GM21576 (cell line): ENCODE data around the gene PTX4.
"Not testable (repeated sequence)": the region's sequence is repeated elsewhere in the genome, so short reads cannot be mapped to it uniquely, and the experiment has no call there.

Experiments used
- ATAC-seq: cut with Tn5 transposase; IDR thresholded peaks from one replicate; pipeline ENCODE4 v1.9.1; 2021; ENCODE audit warnings: mild to moderate bottlenecking, moderate library complexity; ENCODE audit not compliant: unreplicated experiment

PTX4 gene

DNA sequence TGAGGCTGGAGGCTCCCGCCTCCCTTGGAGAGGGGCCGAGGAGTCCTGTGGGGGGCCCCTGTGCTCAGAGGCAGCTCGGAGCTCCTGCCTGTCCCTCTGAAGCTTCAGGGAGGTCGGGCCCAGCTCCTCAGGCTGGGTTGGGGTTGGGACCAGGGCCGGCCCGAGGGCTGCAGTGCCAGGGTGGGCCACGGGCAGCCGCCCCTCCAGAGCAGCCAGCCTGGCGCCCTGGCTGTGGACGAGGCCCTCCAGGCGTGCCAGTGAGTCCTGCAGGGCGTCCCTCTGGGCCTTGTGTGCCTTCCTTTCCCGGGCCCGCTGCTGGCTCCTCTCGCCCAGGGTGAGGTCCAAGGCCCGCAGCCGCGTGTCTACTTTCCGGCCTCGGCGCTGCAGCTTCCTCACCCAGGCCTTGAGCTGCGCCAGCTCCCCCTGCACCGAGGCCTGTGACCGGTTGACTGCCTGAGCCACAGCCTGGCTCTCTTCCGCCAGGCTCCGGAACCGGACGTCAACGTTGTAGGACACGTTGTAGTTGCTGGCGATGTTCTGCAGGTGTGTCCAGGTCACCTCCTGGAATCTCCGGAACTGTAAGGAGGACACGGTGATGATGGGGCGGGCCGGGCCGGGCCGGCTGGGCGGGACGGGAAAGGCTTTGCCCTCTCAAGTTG is 1.2 kb downstream of the PTX4 start:
- no peak for ATAC-seq

GRCh38 chr16:1486551-1487390 is 2.0 kb downstream of the PTX4 start:
- no peak for ATAC-seq

- ATAC-seq: no peak
These were observed 2.8 kb downstream of the PTX4 start for GRCh38 chr16:1485847-1486496.

DNA sequence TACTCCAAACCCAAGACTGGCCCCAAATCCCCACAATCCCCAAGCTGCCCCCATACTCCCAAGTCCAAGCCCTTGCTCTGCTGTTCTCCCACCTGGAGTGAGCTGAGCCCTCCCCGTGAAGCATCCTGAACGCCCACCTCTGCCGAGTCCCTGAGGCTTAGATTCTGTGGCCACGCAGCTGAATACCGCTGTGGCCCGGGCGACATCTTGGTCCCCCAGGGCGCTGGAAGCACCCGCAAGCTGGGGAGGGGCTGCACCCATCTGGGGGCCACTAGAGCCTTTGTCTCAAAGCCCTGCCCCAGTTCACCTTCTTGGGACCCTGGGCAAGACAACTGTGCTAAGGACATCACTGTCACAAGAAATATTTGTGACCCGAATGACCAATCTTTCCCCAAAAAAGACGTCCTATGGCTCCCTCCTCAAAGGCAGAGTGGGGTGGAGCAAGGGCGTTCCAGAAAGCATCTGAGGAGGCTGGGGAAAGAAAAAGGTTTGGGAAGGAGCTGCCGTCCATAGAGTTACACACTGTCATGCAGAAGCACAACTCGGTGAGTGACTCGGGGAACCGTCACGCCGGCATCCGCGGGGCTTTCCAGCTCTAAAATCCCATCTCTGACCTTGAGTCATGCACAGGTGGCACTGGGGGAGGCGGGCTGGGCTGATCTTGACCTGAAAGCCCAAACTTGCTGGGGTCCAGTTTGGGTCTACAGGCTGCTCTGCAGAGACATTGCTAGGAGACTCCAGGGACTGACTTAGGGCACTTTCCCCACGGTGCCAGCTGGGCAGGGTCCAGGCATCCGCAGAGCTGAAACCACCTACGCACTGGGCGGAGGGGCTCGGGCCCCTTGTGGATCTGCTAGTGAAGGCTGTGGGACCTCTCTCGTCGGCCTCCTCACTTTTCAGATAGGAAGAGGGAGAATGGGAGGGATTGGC is 6.6 kb downstream of the PTX4 start:
- ATAC-seq: no peak

- ATAC-seq: not testable (repeated sequence)
These were observed 9.8 kb downstream of the PTX4 start for GRCh38 chr16:1478937-1479336.

DNA sequence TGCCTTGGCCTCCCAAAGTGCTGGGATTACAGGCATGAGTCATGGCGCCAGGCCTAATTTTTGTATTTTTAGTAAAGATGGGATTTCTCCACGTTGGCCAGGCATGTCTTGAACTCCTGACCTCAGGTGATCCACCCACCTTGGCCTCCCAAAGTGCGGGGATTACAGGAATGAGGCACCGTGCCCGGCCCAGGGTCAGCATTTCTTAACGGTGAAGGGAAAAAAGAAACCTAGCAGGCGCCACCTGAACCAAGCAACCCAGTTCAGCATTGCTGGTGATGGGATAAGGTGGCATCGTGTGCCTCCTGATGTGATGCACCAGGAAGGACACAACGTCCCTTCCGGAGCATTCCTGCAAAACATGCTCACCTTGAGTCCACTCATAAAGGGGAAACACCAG is 11.7 kb downstream of the PTX4 start:
- no peak for ATAC-seq

- ATAC-seq: no peak
These were observed 13.1 kb downstream of the PTX4 start for GRCh38 chr16:1475552-1476114.

DNA sequence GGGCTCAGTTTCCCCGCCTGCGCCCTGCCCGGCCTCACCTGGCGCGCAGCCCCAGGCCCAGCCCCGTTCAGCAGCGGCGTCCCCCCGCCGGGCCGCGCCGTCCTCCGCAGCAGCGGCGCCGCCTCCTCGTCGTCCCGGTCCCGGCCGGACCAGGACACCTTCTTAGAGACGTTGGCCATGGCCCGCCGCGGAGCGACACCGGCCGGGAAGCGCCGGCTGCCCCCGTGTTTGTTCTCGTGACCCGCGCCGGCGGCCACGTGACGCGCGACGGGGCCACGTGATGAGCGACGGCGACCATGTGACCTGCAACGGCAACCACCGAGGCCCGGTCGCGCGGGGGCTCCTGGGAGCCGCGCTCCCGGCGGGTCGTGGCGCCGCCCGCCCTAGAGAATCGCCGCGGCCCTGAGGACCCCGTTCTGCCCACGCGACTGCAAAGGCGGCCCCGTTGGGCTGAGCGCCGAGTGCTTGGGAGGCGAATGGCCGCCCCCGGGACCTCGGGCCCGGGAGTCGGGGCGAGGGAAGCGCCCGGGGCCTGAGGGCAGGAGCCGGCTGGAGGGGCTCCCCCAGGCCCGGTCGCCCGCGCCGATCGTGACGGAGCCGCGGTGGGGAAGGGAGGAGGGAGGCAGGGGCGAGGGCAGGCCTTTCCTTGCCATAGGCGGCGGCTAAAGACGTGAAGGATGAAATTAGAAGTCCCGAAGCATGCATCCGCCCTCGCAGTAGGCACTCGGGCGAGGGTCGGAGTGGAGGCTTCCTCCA is 13.8 kb downstream of the PTX4 start, which contains the start of gene CLCN7:
Gene CLCN7 (minus strand): TSS at position 233 of the 756 bp plus-strand sequence. CDS start 54 bp downstream, at position 179.
- ATAC-seq: peak; percentile 75

DNA sequence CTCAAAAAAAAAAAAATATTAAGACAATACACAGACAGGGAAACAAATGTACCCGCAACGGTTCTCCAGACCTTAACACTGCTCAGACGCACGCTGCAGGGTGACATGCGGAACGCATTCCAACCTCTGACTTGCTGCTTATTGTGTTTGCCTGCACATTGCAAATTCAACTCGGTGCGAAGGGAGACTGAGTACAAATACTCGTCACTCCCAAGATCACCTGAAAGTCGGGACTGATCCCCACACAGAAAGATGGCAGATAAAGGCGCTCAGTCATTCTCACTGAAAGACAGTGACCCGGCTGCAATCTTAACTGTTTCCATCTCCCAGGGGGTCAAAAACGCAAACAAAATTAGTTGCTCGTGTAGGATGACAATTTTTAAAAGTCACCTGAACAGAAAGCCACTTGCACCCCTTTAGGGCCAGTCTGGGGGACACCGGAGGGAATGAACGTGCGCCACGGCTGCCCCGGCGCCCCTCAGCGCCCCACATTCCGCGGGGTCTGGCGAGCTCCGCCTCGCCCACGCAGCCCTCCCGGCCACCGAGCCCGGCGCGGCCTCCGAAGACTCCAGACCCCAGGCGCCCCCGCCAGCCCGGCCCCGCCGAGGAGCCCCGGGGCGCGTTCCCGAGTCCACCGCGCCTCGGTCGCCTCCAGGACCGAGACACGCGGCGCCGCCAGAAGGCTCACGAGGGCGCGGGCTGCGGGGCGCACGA is 14.5 kb downstream of the PTX4 start:
- peak; percentile 5 for ATAC-seq

- no peak for ATAC-seq
These were observed 15.8 kb downstream of the PTX4 start for GRCh38 chr16:1472974-1473373.

- ATAC-seq: no peak
These were observed 17.1 kb downstream of the PTX4 start for GRCh38 chr16:1471569-1472194.

DNA sequence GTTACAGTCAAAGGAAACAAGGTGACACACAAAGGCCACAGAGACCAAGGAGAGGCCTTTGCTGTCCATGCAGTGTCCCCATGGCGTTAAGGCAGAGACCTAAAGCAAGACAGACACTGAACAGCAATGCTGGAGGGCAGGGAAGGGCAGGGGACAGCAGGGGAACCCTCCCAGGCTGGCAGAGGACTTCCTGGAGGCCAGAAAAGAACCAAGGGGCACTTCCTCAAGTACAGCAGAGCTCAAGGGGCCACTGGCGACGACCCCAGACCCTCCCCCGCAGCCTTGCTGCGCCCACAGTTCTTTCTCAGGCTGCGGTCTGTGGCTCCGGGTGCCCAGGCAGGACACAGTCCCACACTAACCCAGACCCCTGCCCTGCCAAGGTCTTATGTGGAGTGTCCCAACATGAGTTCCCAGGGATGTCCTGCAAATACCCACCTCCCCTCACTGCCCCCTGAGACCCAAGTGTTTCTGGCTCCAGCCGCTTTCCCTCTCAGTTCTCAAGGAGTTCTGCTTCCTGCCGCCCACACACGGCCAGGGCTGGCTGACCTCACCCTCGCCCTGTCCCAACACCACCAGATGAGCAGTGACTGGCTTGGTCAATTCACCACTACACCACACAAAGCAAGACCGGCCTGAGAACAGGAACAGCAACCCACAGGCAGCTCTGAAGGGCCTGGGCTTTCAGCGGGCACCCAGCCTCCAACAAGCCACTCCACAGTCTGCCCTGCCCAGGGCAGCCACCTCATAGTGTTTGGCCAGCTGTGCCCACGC is 18.1 kb downstream of the PTX4 start:
- ATAC-seq: no peak

GRCh38 chr16:1469693-1470201 is 19.0 kb downstream of the PTX4 start:
- ATAC-seq: no peak

DNA sequence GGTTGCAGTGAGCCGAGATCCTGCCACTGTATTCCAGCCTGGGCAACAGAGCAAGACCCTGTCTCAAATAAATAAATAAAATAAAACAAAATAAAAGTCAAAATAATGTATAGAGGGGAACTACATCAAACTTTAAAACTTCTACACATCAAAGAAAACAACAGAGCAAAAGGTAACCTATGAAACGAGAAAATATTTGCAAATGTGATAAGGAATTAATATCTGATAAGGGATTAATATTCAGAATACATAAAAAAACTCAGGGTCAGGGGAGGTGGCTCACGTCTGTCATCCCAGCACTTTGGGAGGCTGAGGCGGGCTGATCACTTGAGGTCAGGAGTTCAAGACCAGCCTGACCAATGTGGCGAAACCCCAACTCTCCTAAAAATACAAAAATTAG is 19.6 kb downstream of the PTX4 start:
- not testable (repeated sequence) for ATAC-seq

GRCh38 chr16:1468426-1468810 is 20.3 kb downstream of the PTX4 start:
- ATAC-seq: no peak

- ATAC-seq: no peak
These were observed 21.7 kb downstream of the PTX4 start for GRCh38 chr16:1466968-1467521.

DNA sequence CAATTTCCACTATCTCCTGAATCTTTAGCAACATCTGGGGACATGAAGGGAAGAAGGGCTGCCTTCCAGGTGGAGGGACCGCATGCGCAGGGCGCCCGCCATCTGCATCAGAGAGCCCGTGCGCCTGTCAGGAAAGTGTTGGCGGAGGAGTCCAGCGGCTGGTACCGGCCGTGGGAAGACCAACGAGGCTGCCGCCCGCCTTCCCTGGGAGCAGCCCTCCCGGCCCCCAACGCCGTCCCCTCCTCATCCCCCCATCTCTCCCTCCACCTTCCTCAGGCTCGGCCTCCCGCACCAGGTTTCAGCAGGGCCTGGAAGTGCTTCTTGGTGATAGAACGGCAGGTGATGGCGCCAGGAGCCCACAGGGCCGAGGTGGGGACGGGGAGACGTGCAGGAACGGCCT is 22.7 kb downstream of the PTX4 start:
- ATAC-seq: no peak
